HFFc6 (cell line): ENCODE measurements around the gene CHST5. TPM values are rescaled to one million over a fixed set of nuclear protein-coding genes. Genes with fewer than 3 reads are reported as not detected.
A peak's percentile ranks its signal among the peaks of the same experiment; 100 is the strongest.
"Not testable (repeated sequence)": the region's sequence is repeated elsewhere in the genome, so short reads cannot be mapped to it uniquely, and the experiment has no call there.

Experiments used
- DNase-seq: peaks from one replicate; pipeline ENCODE4 v3.0.0-alpha.2; 2018
- H3K27ac Mint-ChIP-seq: 2 replicates; pipeline ENCODE4 v1.8.0; 2020; ENCODE audit warnings: mild to moderate bottlenecking, mixed read lengths
- H3K27me3 Mint-ChIP-seq: 2 replicates; pipeline ENCODE4 v1.8.0; 2021; ENCODE audit warnings: mild to moderate bottlenecking, moderate library complexity, mixed read lengths; ENCODE audit not compliant: insufficient read depth
- H3K36me3 Mint-ChIP-seq: 2 replicates; pipeline ENCODE4 v1.8.0; 2021; ENCODE audit warnings: low read depth, mixed read lengths
- H3K4me1 Mint-ChIP-seq: 2 replicates; pipeline ENCODE4 v1.8.0; 2020; ENCODE audit warnings: low read depth, mixed read lengths
- H3K4me3 Mint-ChIP-seq: 2 replicates; pipeline ENCODE4 v1.8.0; 2020; ENCODE audit warnings: mild to moderate bottlenecking, moderate library complexity, mixed read lengths
- H3K9me3 Mint-ChIP-seq: 2 replicates; pipeline ENCODE4 v1.8.0; 2020; ENCODE audit warnings: mild to moderate bottlenecking, mixed read lengths
- CTCF ChIP-seq: fragments of 200-600 bp; sonication (generic); IDR thresholded peaks from 2 replicates; pipeline ENCODE4 v1.5.0; 2021; ENCODE audit warnings: antibody characterized with exemption, mild to moderate bottlenecking
- total RNA-seq, 6 experiments: library from RNA; stranded (reverse); fragmentation: NEBNext Ultra II Directional; extraction: Animal tissue kit (Norgen Biotek cat#: 25700); gene quantifications; 2 replicates in 1 of 6; 3 replicates in 5 of 6; pipeline ENCODE4 v1.2.3, GENCODE V29; 2021

The CHST5 gene
- total RNA-seq, 6 experiments from 2014 or later, result not detected

- no peaks in the 10 kb centered on the region for H3K9me3 Mint-ChIP-seq
- no peak overlapping the region; the same call in 1 of the 2 replicates for H3K4me3 Mint-ChIP-seq
- no peak for DNase-seq
- H3K4me1 Mint-ChIP-seq, result peaks cover 17% of the 10 kb centered on the region
- 0 out of 2 replicates have a peak overlapping the region, but pooled peaks have one; percentile 4 for H3K27ac Mint-ChIP-seq
- peaks cover 2% of the 10 kb centered on the region for H3K27me3 Mint-ChIP-seq
- TF ChIP-seq CTCF, result no peak
- H3K36me3 Mint-ChIP-seq, result no peaks in the 10 kb centered on the region
These were observed 34.5 kb downstream of the CHST5 start for GRCh38 chr16:75501359-75501758.

- H3K27me3 Mint-ChIP-seq, H3K4me3 Mint-ChIP-seq, H3K27ac Mint-ChIP-seq, H3K36me3 Mint-ChIP-seq, DNase-seq, H3K9me3 Mint-ChIP-seq: not testable (repeated sequence)
- H3K4me1 Mint-ChIP-seq, result peaks cover 15% of the 10 kb centered on the region
These were observed 37.1 kb downstream of the CHST5 start for GRCh38 chr16:75498605-75499322.

- H3K36me3 Mint-ChIP-seq, result no peaks in the 10 kb centered on the region
- H3K27ac Mint-ChIP-seq, result no peak overlapping the region
These were observed 38.4 kb downstream of the CHST5 start for GRCh38 chr16:75497558-75497957.

GRCh38 chr16:75495076-75495674 lies 40.7 kb downstream of the CHST5 start, which contains the start of gene CHST6:
TSS of gene CHST6 (minus strand) at chr16:75495441. CDS start at chr16:75479828, 15,613 bp downstream.
- Mint-ChIP-seq H3K36me3 (no peaks in the 10 kb centered on the region), H3K4me1 (peaks cover 6% of the 10 kb centered on the region; the same call in 1 of the 2 replicates), H3K9me3 (no peaks in the 10 kb centered on the region), H3K27ac (no peak within 1 kb of the TSS), H3K27me3 (peaks cover 9% of the 10 kb centered on the region), H3K4me3 (peak within 1 kb of the TSS; percentile 71)
- no peak for TF ChIP-seq CTCF
- DNase-seq, result no peak

More at GRCh38 chr16:75497558-75497957, 38.4 kb downstream of the CHST5 start:
- Mint-ChIP-seq H3K4me3 (no peak overlapping the region), H3K27me3 (peaks cover 9% of the 10 kb centered on the region), H3K9me3 (no peaks in the 10 kb centered on the region), H3K4me1 (peaks cover 15% of the 10 kb centered on the region)
- DNase-seq, result no peak
- TF ChIP-seq CTCF, result no peak

GRCh38 chr16:75494661-75495075 lies 41.2 kb downstream of the CHST5 start:
- no peak overlapping the region for H3K27ac Mint-ChIP-seq

More at GRCh38 chr16:75494661-75495075, 41.2 kb downstream of the CHST5 start:
- Mint-ChIP-seq H3K27me3 (peaks cover 9% of the 10 kb centered on the region), H3K9me3 (no peaks in the 10 kb centered on the region), H3K36me3 (no peaks in the 10 kb centered on the region), H3K4me1 (peaks cover 6% of the 10 kb centered on the region; the same call in 1 of the 2 replicates), H3K4me3 (peak overlapping the region; percentile 71)
- no peak for TF ChIP-seq CTCF
- DNase-seq, result no peak
